WTC11 (cell line): ENCODE measurements around the gene EHMT1. TPM values are rescaled to one million over a fixed set of nuclear protein-coding genes. Genes with fewer than 3 reads are reported as not detected.

Experiments
- FOXP1 ChIP-seq: sonication (generic); formaldehyde crosslinking; IDR thresholded peaks from 2 replicates; pipeline ENCODE4 v1.8.0; 2022; ENCODE audit warnings: missing genetic modification reagents, mild to moderate bottlenecking, moderate library complexity, borderline replicate concordance
- HMGA2 ChIP-seq: fragments of 250-450 bp; sonication (Bioruptor Pico); IDR thresholded peaks from 2 replicates; pipeline ENCODE4 v1.4.0; 2021; ENCODE audit warnings: mild to moderate bottlenecking, moderate library complexity
- JUN ChIP-seq: sonication (generic); formaldehyde crosslinking; IDR thresholded peaks from 2 replicates; pipeline ENCODE4 v1.8.0; 2023; ENCODE audit warnings: mild to moderate bottlenecking, missing genetic modification reagents
- MXD4 ChIP-seq: fragments of 250-450 bp; sonication (Bioruptor Pico); IDR thresholded peaks from 2 replicates; pipeline ENCODE4 v1.8.0; 2021; ENCODE audit warnings: mild to moderate bottlenecking, moderate library complexity, borderline replicate concordance
- RORB ChIP-seq: fragments of 250-450 bp; sonication (Bioruptor Pico); IDR thresholded peaks from 2 replicates; pipeline ENCODE4 v1.9.0; 2021; ENCODE audit warnings: mild to moderate bottlenecking
- SOX15 ChIP-seq: fragments of 250-450 bp; sonication (Bioruptor Pico); IDR thresholded peaks from 2 replicates; pipeline ENCODE4 v1.9.0; 2021; ENCODE audit warnings: mild to moderate bottlenecking
- ZBTB21 ChIP-seq: sonication (generic); formaldehyde crosslinking; IDR thresholded peaks from 2 replicates; pipeline ENCODE4 v1.8.1; 2023; ENCODE audit warnings: mild to moderate bottlenecking, missing genetic modification reagents, borderline replicate concordance
- ZNF317 ChIP-seq: sonication (generic); formaldehyde crosslinking; IDR thresholded peaks from 2 replicates; pipeline ENCODE4 v1.8.1; 2023; ENCODE audit warnings: low read depth, mild to moderate bottlenecking, moderate library complexity, missing genetic modification reagents, borderline replicate concordance
- total RNA-seq: library from RNA; stranded (reverse); gene quantifications from 3 replicates; pipeline ENCODE4 v1.2.3, GENCODE V29; 2021
- TF ChIP-seq, protein P1 (sequence below): sonication (generic); formaldehyde crosslinking; IDR thresholded peaks from 2 replicates; pipeline ENCODE4 v1.8.0; 2023; ENCODE audit warnings: missing genetic modification reagents
- TF ChIP-seq, protein P2 (sequence below): sonication (generic); formaldehyde crosslinking; IDR thresholded peaks from 2 replicates; pipeline ENCODE4 v1.8.1; 2023; ENCODE audit warnings: mild to moderate bottlenecking, moderate library complexity, missing genetic modification reagents
- TF ChIP-seq, protein P3 (sequence below): sonication (generic); formaldehyde crosslinking; IDR thresholded peaks from 2 replicates; pipeline ENCODE4 v1.8.1; 2023; ENCODE audit warnings: mild to moderate bottlenecking, missing genetic modification reagents
- TF ChIP-seq, protein P4 (sequence below): sonication (generic); formaldehyde crosslinking; IDR thresholded peaks from 2 replicates; pipeline ENCODE4 v1.8.1; 2022; ENCODE audit warnings: low read depth, missing genetic modification reagents, borderline replicate concordance
- TF ChIP-seq, protein P5 (sequence below): sonication (generic); formaldehyde crosslinking; IDR thresholded peaks from 2 replicates; pipeline ENCODE4 v1.8.1; 2023; ENCODE audit warnings: mild to moderate bottlenecking, missing genetic modification reagents, borderline replicate concordance
- TF ChIP-seq, protein P6 (sequence below): sonication (generic); formaldehyde crosslinking; IDR thresholded peaks from 2 replicates; pipeline ENCODE4 v1.8.0; 2023; ENCODE audit warnings: mild to moderate bottlenecking, missing genetic modification reagents
- TF ChIP-seq, protein P7 (sequence below): sonication (generic); formaldehyde crosslinking; IDR thresholded peaks from 2 replicates; pipeline ENCODE4 v1.8.1; 2022; ENCODE audit warnings: mild to moderate bottlenecking, missing genetic modification reagents, moderate library complexity, borderline replicate concordance
- TF ChIP-seq, protein P8 (sequence below): fragments of 250-450 bp; sonication (Bioruptor Pico); IDR thresholded peaks from 2 replicates; pipeline ENCODE4 v1.9.0; 2021; ENCODE audit warnings: mild to moderate bottlenecking
- TF ChIP-seq, protein P9 (sequence below): fragments of 250-450 bp; sonication (Bioruptor Pico); IDR thresholded peaks from 2 replicates; pipeline ENCODE4 v1.9.0; 2021; ENCODE audit warnings: mild to moderate bottlenecking
- TF ChIP-seq, protein P10 (sequence below): sonication (generic); formaldehyde crosslinking; IDR thresholded peaks from 2 replicates; pipeline ENCODE4 v1.8.0; 2022; ENCODE audit warnings: mild to moderate bottlenecking, missing genetic modification reagents

Gene EHMT1
- total RNA-seq, 1 experiment from 2014 or later = 170 TPM

DNA sequence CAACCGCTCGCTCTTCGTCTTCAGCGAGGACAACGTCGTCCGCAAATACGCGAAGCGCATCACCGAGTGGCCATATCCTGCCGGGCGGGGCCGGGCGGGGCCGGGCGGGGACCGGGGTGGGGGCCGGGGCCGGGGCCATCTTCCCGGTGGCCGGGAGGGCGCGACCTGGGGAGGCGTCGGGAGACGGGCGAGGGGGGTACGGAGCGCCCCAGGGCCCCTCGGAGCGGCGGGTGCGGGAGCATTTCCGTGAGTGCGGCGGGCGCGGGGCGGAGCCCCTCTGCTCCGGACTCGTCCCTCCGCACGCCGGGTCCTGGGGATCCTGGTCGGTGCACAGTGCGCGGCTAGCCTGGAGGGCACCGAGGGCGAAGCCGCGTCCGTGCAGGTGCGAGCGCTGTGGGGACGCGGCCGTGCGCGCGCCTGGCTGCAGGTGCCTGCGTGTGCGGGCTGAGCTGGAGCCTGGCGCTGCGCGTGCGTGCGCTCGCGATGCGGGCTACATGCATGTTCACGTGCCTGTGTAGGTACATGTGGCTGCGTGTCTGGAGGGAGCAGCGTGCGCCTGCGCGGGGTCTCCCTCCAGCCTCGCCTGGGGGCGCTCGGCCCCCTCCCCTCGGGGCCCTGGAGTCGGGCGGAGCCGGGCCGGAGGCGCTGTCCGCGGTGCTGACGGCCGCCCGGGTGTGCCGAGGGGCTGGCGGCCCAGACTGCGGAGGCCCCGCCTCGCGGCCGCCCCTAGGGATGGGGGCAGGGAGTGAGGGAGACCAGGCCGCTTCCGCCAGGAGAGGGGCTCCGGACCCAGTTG, 259.5 kb downstream of the EHMT1 start (continued):
- TF ChIP-seq, protein P1, sequence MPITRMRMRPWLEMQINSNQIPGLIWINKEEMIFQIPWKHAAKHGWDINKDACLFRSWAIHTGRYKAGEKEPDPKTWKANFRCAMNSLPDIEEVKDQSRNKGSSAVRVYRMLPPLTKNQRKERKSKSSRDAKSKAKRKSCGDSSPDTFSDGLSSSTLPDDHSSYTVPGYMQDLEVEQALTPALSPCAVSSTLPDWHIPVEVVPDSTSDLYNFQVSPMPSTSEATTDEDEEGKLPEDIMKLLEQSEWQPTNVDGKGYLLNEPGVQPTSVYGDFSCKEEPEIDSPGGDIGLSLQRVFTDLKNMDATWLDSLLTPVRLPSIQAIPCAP (CRISPR knock-in tag) = peak; percentile 94
- TF ChIP-seq MXD4 (no peak), HMGA2 (CRISPR knock-in tag) (no peak), ZNF317 (CRISPR knock-in tag) (no peak; the same call in 1 of the 2 replicates), FOXP1 (peak; percentile 99), ZBTB21 (CRISPR knock-in tag) (peak; percentile 92), JUN (CRISPR knock-in tag) (peak; percentile 95), RORB (CRISPR knock-in tag) (no peak), SOX15 (CRISPR knock-in tag) (no peak)
- TF ChIP-seq, protein P2, sequence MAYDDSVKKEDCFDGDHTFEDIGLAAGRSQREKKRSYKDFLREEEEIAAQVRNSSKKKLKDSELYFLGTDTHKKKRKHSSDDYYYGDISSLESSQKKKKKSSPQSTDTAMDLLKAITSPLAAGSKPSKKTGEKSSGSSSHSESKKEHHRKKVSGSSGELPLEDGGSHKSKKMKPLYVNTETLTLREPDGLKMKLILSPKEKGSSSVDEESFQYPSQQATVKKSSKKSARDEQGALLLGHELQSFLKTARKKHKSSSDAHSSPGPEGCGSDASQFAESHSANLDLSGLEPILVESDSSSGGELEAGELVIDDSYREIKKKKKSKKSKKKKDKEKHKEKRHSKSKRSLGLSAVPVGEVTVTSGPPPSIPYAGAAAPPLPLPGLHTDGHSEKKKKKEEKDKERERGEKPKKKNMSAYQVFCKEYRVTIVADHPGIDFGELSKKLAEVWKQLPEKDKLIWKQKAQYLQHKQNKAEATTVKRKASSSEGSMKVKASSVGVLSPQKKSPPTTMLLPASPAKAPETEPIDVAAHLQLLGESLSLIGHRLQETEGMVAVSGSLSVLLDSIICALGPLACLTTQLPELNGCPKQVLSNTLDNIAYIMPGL (CRISPR knock-in tag) = peak; percentile 70
- TF ChIP-seq, protein P3, sequence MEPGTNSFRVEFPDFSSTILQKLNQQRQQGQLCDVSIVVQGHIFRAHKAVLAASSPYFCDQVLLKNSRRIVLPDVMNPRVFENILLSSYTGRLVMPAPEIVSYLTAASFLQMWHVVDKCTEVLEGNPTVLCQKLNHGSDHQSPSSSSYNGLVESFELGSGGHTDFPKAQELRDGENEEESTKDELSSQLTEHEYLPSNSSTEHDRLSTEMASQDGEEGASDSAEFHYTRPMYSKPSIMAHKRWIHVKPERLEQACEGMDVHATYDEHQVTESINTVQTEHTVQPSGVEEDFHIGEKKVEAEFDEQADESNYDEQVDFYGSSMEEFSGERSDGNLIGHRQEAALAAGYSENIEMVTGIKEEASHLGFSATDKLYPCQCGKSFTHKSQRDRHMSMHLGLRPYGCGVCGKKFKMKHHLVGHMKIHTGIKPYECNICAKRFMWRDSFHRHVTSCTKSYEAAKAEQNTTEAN = peak; percentile 94
- TF ChIP-seq, protein P4, sequence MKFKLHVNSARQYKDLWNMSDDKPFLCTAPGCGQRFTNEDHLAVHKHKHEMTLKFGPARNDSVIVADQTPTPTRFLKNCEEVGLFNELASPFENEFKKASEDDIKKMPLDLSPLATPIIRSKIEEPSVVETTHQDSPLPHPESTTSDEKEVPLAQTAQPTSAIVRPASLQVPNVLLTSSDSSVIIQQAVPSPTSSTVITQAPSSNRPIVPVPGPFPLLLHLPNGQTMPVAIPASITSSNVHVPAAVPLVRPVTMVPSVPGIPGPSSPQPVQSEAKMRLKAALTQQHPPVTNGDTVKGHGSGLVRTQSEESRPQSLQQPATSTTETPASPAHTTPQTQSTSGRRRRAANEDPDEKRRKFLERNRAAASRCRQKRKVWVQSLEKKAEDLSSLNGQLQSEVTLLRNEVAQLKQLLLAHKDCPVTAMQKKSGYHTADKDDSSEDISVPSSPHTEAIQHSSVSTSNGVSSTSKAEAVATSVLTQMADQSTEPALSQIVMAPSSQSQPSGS (CRISPR knock-in tag) = no peak; the same call in 1 of the 2 replicates
- TF ChIP-seq, protein P5, sequence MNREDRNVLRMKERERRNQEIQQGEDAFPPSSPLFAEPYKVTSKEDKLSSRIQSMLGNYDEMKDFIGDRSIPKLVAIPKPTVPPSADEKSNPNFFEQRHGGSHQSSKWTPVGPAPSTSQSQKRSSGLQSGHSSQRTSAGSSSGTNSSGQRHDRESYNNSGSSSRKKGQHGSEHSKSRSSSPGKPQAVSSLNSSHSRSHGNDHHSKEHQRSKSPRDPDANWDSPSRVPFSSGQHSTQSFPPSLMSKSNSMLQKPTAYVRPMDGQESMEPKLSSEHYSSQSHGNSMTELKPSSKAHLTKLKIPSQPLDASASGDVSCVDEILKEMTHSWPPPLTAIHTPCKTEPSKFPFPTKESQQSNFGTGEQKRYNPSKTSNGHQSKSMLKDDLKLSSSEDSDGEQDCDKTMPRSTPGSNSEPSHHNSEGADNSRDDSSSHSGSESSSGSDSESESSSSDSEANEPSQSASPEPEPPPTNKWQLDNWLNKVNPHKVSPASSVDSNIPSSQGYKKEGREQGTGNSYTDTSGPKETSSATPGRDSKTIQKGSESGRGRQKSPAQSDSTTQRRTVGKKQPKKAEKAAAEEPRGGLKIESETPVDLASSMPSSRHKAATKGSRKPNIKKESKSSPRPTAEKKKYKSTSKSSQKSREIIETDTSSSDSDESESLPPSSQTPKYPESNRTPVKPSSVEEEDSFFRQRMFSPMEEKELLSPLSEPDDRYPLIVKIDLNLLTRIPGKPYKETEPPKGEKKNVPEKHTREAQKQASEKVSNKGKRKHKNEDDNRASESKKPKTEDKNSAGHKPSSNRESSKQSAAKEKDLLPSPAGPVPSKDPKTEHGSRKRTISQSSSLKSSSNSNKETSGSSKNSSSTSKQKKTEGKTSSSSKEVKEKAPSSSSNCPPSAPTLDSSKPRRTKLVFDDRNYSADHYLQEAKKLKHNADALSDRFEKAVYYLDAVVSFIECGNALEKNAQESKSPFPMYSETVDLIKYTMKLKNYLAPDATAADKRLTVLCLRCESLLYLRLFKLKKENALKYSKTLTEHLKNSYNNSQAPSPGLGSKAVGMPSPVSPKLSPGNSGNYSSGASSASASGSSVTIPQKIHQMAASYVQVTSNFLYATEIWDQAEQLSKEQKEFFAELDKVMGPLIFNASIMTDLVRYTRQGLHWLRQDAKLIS = 0 out of 2 replicates have a peak, but pooled peaks have one; percentile 64
- TF ChIP-seq, protein P6, sequence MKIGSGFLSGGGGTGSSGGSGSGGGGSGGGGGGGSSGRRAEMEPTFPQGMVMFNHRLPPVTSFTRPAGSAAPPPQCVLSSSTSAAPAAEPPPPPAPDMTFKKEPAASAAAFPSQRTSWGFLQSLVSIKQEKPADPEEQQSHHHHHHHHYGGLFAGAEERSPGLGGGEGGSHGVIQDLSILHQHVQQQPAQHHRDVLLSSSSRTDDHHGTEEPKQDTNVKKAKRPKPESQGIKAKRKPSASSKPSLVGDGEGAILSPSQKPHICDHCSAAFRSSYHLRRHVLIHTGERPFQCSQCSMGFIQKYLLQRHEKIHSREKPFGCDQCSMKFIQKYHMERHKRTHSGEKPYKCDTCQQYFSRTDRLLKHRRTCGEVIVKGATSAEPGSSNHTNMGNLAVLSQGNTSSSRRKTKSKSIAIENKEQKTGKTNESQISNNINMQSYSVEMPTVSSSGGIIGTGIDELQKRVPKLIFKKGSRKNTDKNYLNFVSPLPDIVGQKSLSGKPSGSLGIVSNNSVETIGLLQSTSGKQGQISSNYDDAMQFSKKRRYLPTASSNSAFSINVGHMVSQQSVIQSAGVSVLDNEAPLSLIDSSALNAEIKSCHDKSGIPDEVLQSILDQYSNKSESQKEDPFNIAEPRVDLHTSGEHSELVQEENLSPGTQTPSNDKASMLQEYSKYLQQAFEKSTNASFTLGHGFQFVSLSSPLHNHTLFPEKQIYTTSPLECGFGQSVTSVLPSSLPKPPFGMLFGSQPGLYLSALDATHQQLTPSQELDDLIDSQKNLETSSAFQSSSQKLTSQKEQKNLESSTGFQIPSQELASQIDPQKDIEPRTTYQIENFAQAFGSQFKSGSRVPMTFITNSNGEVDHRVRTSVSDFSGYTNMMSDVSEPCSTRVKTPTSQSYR (CRISPR knock-in tag) = 0 out of 2 replicates have a peak, but pooled peaks have one; percentile 52
- TF ChIP-seq, protein P7, sequence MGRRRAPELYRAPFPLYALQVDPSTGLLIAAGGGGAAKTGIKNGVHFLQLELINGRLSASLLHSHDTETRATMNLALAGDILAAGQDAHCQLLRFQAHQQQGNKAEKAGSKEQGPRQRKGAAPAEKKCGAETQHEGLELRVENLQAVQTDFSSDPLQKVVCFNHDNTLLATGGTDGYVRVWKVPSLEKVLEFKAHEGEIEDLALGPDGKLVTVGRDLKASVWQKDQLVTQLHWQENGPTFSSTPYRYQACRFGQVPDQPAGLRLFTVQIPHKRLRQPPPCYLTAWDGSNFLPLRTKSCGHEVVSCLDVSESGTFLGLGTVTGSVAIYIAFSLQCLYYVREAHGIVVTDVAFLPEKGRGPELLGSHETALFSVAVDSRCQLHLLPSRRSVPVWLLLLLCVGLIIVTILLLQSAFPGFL (CRISPR knock-in tag) = peak; percentile 57; the same call in 1 of the 2 replicates
- TF ChIP-seq, protein P8, sequence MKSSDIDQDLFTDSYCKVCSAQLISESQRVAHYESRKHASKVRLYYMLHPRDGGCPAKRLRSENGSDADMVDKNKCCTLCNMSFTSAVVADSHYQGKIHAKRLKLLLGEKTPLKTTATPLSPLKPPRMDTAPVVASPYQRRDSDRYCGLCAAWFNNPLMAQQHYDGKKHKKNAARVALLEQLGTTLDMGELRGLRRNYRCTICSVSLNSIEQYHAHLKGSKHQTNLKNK (CRISPR knock-in tag) = no peak
- TF ChIP-seq, protein P9, sequence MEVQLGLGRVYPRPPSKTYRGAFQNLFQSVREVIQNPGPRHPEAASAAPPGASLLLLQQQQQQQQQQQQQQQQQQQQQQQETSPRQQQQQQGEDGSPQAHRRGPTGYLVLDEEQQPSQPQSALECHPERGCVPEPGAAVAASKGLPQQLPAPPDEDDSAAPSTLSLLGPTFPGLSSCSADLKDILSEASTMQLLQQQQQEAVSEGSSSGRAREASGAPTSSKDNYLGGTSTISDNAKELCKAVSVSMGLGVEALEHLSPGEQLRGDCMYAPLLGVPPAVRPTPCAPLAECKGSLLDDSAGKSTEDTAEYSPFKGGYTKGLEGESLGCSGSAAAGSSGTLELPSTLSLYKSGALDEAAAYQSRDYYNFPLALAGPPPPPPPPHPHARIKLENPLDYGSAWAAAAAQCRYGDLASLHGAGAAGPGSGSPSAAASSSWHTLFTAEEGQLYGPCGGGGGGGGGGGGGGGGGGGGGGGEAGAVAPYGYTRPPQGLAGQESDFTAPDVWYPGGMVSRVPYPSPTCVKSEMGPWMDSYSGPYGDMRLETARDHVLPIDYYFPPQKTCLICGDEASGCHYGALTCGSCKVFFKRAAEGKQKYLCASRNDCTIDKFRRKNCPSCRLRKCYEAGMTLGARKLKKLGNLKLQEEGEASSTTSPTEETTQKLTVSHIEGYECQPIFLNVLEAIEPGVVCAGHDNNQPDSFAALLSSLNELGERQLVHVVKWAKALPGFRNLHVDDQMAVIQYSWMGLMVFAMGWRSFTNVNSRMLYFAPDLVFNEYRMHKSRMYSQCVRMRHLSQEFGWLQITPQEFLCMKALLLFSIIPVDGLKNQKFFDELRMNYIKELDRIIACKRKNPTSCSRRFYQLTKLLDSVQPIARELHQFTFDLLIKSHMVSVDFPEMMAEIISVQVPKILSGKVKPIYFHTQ (CRISPR knock-in tag) = no peak
- TF ChIP-seq, protein P10, sequence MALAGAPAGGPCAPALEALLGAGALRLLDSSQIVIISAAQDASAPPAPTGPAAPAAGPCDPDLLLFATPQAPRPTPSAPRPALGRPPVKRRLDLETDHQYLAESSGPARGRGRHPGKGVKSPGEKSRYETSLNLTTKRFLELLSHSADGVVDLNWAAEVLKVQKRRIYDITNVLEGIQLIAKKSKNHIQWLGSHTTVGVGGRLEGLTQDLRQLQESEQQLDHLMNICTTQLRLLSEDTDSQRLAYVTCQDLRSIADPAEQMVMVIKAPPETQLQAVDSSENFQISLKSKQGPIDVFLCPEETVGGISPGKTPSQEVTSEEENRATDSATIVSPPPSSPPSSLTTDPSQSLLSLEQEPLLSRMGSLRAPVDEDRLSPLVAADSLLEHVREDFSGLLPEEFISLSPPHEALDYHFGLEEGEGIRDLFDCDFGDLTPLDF (CRISPR knock-in tag) = peak; percentile 89
